ENCODE results near the gene PSMD8. TPM values are rescaled to one million over a fixed set of nuclear protein-coding genes. Genes with fewer than 3 reads are reported as not detected.

Gene PSMD8
- total RNA-seq, 2 donors from 2014 or later: 232 to 298 TPM

- DNase-seq (ENCODE audit: low spot score): no peak
- no peaks in the 10 kb centered on the region for H3K4me1 ChIP-seq (replicated peaks)
- H3K27ac ChIP-seq: no peak overlapping the region
- H3K36me3 ChIP-seq: no peaks in the 10 kb centered on the region
- no peaks in the 10 kb centered on the region for H3K9me3 ChIP-seq
- TF ChIP-seq CTCF (IDR thresholded peaks at IDR 0.05) (no peak), POLR2A (IDR thresholded peaks at IDR 0.05) (no peak), POLR2AphosphoS5 (IDR thresholded peaks at IDR 0.05) (no peak)
- intact Hi-C loops (cut with DNase I): no loop called here
- H3K27me3 ChIP-seq (replicated peaks; ENCODE audit: insufficient read depth): no peaks in the 10 kb centered on the region
- no peak overlapping the region for H3K4me3 ChIP-seq
- WGBS: 85% methylated on average over 2 of the region's 2 CpGs
Observed at GRCh38 chr19:38369584-38369983, 4.8 kb upstream of the PSMD8 start.

DNA sequence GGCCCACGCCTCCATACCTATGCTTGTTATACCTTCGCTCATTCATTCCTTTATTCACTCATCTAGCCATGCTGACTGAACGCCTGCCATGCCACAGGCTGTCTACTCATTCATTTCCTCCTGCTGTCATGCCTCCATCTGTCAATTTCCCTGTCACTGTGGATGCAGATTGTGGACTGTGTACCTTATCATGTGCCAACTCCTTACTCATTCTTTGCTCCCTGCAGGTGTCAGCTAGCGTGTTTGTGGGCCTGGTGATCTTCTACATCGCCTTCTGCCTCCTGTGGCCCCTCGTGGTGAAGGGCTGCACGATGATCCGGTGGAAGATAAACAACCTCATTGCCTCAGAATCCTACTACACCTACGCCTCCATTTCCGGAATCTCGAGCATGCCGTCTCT lies 4.1 kb upstream of the PSMD8 start:
- intact Hi-C loops (cut with DNase I): no loop called here
- TF ChIP-seq POLR2AphosphoS5 (IDR thresholded peaks at IDR 0.05): no peak
- no peak for TF ChIP-seq CTCF (IDR thresholded peaks at IDR 0.05)
- no peak for TF ChIP-seq POLR2A (IDR thresholded peaks at IDR 0.05)

DNA sequence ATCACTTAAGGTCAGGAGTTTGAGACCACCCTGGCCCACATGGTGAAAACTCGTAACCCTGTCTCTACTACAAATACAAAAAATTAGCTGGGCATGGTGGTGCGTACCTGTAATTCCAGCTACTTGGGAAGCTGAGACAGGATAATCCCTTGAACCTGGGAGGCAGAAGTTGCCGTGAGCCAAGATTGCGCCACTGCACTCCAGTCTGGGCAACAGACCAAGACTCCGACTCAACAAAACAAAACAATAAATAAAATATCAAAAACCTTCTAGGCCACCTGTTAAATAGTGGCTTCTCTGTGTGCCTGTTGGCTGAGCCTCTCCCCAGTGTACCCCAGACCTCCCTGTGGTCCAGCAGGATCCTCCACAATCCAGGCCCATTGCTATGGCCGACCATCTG lies 3.3 kb upstream of the PSMD8 start:
- H3K27me3 ChIP-seq (replicated peaks; ENCODE audit: insufficient read depth): no peaks in the 10 kb centered on the region
- H3K9me3 ChIP-seq: no peaks in the 10 kb centered on the region
- H3K27ac ChIP-seq: no peak overlapping the region
- H3K4me3 ChIP-seq: no peak overlapping the region
- 84% methylated on average over 6 of the region's 6 CpGs for WGBS
- DNase-seq (ENCODE audit: low spot score): no peak
- intact Hi-C loops (cut with DNase I): no loop called here
- no peak for TF ChIP-seq POLR2A (IDR thresholded peaks at IDR 0.05)
- TF ChIP-seq POLR2AphosphoS5 (IDR thresholded peaks at IDR 0.05): no peak
- TF ChIP-seq CTCF (IDR thresholded peaks at IDR 0.05): no peak
- H3K4me1 ChIP-seq (replicated peaks): peaks cover 5% of the 10 kb centered on the region
- no peaks in the 10 kb centered on the region for H3K36me3 ChIP-seq

More for the DNA sequence above, 4.1 kb upstream of the PSMD8 start:
- Histone ChIP-seq H3K4me3 (no peak overlapping the region), H3K27me3 (replicated peaks; ENCODE audit: insufficient read depth) (no peaks in the 10 kb centered on the region), H3K27ac (no peak overlapping the region), H3K9me3 (no peaks in the 10 kb centered on the region), H3K36me3 (no peaks in the 10 kb centered on the region), H3K4me1 (replicated peaks) (no peaks in the 10 kb centered on the region)
- WGBS: 67% methylated on average over 12 of the region's 12 CpGs
- DNase-seq (ENCODE audit: low spot score): no peak

DNA sequence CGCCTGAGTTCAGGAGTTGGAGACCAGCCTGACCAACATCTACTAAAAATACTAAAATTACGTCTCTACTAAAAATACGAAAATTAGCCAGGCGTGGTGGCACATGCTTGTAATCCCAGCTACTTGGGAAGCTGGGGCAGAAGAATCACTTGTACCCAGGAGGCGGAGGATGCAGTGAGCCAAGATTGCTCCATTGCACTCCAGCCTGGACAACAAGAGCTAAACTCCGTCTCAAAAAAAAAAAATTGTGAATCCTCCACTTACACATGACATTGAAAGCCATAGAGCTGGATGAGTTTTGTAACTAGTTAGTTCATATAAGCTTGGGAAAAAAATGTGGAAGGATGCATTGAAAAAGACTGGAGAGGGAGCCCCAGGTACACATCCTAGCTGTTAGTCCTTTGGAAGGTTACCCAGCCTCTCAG lies 452 bp upstream of the PSMD8 start:
- no peak for DNase-seq (ENCODE audit: low spot score)
- TF ChIP-seq POLR2A (IDR thresholded peaks at IDR 0.05) (no peak), POLR2AphosphoS5 (IDR thresholded peaks at IDR 0.05) (no peak), CTCF (IDR thresholded peaks at IDR 0.05) (no peak)
- Histone ChIP-seq H3K9me3 (no peaks in the 10 kb centered on the region), H3K27ac (peak overlapping the region; percentile 93), H3K4me3 (peak overlapping the region; percentile 75 to 87), H3K36me3 (no peaks in the 10 kb centered on the region), H3K27me3 (replicated peaks; ENCODE audit: insufficient read depth) (no peaks in the 10 kb centered on the region), H3K4me1 (replicated peaks) (peaks cover 14% of the 10 kb centered on the region)
- 61% methylated on average over 6 of the region's 6 CpGs for WGBS
- intact Hi-C loops (cut with DNase I): loop anchor here (2.0 kb wide), 1 partner anchor 37 kb away; no protein-coding TSS in a partner anchor

- DNase-seq (ENCODE audit: low spot score): no peak
- Histone ChIP-seq H3K9me3 (no peaks in the 10 kb centered on the region), H3K27ac (peak overlapping the region; percentile 93), H3K36me3 (peaks cover 0 to 3% of the 10 kb centered on the region in 2 donors), H3K27me3 (replicated peaks; ENCODE audit: insufficient read depth) (no peaks in the 10 kb centered on the region), H3K4me3 (peak overlapping the region; percentile 75 to 87), H3K4me1 (replicated peaks) (peaks cover 14% of the 10 kb centered on the region)
- TF ChIP-seq CTCF (IDR thresholded peaks at IDR 0.05) (no peak), POLR2AphosphoS5 (IDR thresholded peaks at IDR 0.05) (no peak), POLR2A (IDR thresholded peaks at IDR 0.05) (no peak)
- 2% methylated on average over 18 of the region's 18 CpGs for WGBS
- intact Hi-C loops (cut with DNase I): loop anchor here (2.0 kb wide), 1 partner anchor 38 kb away; no protein-coding TSS in a partner anchor
Observed at GRCh38 chr19:38375098-38375493, 725 bp downstream of the PSMD8 start.

Data from prostate gland (tissue), 2 donors.